Neuron (in vitro differentiated cells): ENCODE results near the gene THSD7B.

Source experiments
- H2AFZ ChIP-seq: one replicate; pipeline ENCODE4 v1.6.1; 2013; ENCODE audit warnings: low read depth, mild to moderate bottlenecking, inconsistent platforms, low read length, moderate library complexity
- H3K27me3 ChIP-seq: one replicate; pipeline ENCODE4 v1.6.1; 2013; ENCODE audit warnings: low read length; ENCODE audit not compliant: insufficient read depth
- H3K36me3 ChIP-seq: one replicate; pipeline ENCODE4 v1.6.1; 2013; ENCODE audit warnings: low read length; ENCODE audit not compliant: insufficient read depth
- H3K4me1 ChIP-seq: one replicate; pipeline ENCODE4 v1.6.1; 2013; ENCODE audit warnings: low read length; ENCODE audit not compliant: insufficient read depth
- H3K4me3 ChIP-seq: 2 replicates; pipeline ENCODE4 v1.5.1; 2013; ENCODE audit warnings: mild to moderate bottlenecking, low read length, moderate library complexity
- H3K9me3 ChIP-seq: one replicate; pipeline ENCODE4 v1.6.1; 2013; ENCODE audit warnings: low read length

The THSD7B gene

DNA sequence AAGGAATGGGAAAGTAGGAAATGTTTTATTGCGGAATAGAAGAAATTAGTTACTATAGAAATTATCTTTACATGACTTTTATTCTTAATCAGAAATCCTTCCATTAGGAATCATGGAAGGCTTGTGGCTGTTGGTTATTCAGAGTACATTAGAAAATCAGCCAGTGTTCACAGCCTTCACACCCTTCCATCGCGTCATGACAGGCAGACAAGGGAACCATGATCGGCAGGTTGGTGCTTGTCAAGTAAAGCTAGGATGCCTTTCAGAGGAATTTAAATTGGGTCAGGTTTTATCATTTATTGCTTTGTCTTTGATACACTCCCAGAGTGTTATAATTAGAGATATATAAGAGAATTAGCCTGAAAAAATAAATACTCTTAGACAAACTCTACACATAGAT, 400.6 kb downstream of the THSD7B start:
- no peaks in the 10 kb centered on the region for H3K9me3 ChIP-seq
- H3K27me3 ChIP-seq = no peaks in the 10 kb centered on the region
- no peaks in the 10 kb centered on the region for H3K36me3 ChIP-seq
- no peaks in the 10 kb centered on the region for H3K4me1 ChIP-seq
- no peak overlapping the region for H2AFZ ChIP-seq
- no peak overlapping the region for H3K4me3 ChIP-seq

- H3K27me3 ChIP-seq = no peaks in the 10 kb centered on the region
- no peak overlapping the region for H3K4me3 ChIP-seq
- H2AFZ ChIP-seq = no peak overlapping the region
- H3K9me3 ChIP-seq = no peaks in the 10 kb centered on the region
- H3K36me3 ChIP-seq = no peaks in the 10 kb centered on the region
- no peaks in the 10 kb centered on the region for H3K4me1 ChIP-seq
These were observed 402.3 kb downstream of the THSD7B start for GRCh38 chr2:137167651-137168050.

- H3K27me3 ChIP-seq = no peaks in the 10 kb centered on the region
- H3K4me1 ChIP-seq = no peaks in the 10 kb centered on the region
- H3K4me3 ChIP-seq = no peak overlapping the region
- no peak overlapping the region for H2AFZ ChIP-seq
- no peaks in the 10 kb centered on the region for H3K9me3 ChIP-seq
- H3K36me3 ChIP-seq = no peaks in the 10 kb centered on the region
These were observed 403.2 kb downstream of the THSD7B start for GRCh38 chr2:137168552-137168951.

- H3K4me3 ChIP-seq = no peak overlapping the region
- H3K36me3 ChIP-seq = no peaks in the 10 kb centered on the region
- no peaks in the 10 kb centered on the region for H3K27me3 ChIP-seq
- no peaks in the 10 kb centered on the region for H3K9me3 ChIP-seq
- H3K4me1 ChIP-seq = no peaks in the 10 kb centered on the region
- H2AFZ ChIP-seq = no peak overlapping the region
These were observed 406.8 kb downstream of the THSD7B start for GRCh38 chr2:137172162-137172561.

DNA sequence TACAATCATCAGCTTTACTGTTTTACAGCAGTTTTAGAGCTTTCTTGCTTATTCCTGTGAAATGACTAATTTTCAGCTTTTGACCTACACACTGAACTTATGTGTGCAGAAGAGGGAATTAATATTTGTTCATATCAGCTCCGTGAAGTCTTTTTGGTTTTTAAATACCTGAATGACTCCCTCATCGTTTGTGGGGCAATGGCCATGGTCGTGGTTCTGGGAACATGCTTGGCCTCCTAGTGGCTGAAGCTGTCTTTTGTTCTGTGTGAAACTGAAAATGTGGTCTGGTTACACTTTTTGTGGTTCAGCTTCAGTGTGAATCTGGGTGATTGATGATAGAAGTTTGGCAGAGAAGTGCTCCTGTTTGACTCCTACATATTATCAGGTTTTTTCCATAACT, 408.1 kb downstream of the THSD7B start:
- Histone ChIP-seq H3K4me3 (no peak overlapping the region), H2AFZ (no peak overlapping the region), H3K36me3 (no peaks in the 10 kb centered on the region), H3K27me3 (no peaks in the 10 kb centered on the region), H3K4me1 (no peaks in the 10 kb centered on the region), H3K9me3 (no peaks in the 10 kb centered on the region)

GRCh38 chr2:137175246-137175645, 409.9 kb downstream of the THSD7B start:
- Histone ChIP-seq H2AFZ (no peak overlapping the region), H3K27me3 (no peaks in the 10 kb centered on the region), H3K4me1 (no peaks in the 10 kb centered on the region), H3K9me3 (no peaks in the 10 kb centered on the region), H3K36me3 (no peaks in the 10 kb centered on the region), H3K4me3 (no peak overlapping the region)

- no peaks in the 10 kb centered on the region for H3K4me1 ChIP-seq
- H3K36me3 ChIP-seq = no peaks in the 10 kb centered on the region
- H3K9me3 ChIP-seq = no peaks in the 10 kb centered on the region
- H3K27me3 ChIP-seq = no peaks in the 10 kb centered on the region
- no peak overlapping the region for H3K4me3 ChIP-seq
- H2AFZ ChIP-seq = no peak overlapping the region
These were observed 413.6 kb downstream of the THSD7B start for GRCh38 chr2:137178951-137179377.

- Histone ChIP-seq H3K9me3 (no peaks in the 10 kb centered on the region), H3K4me1 (no peaks in the 10 kb centered on the region), H2AFZ (no peak overlapping the region), H3K27me3 (no peaks in the 10 kb centered on the region), H3K4me3 (no peak overlapping the region), H3K36me3 (no peaks in the 10 kb centered on the region)
These were observed 414.2 kb downstream of the THSD7B start for GRCh38 chr2:137179542-137179941.

GRCh38 chr2:137180012-137180411, 414.7 kb downstream of the THSD7B start:
- Histone ChIP-seq H3K4me3 (no peak overlapping the region), H3K27me3 (no peaks in the 10 kb centered on the region), H3K4me1 (no peaks in the 10 kb centered on the region), H3K36me3 (no peaks in the 10 kb centered on the region), H2AFZ (no peak overlapping the region), H3K9me3 (no peaks in the 10 kb centered on the region)

- Histone ChIP-seq H3K36me3 (no peaks in the 10 kb centered on the region), H3K4me3 (no peak overlapping the region), H3K4me1 (no peaks in the 10 kb centered on the region), H3K27me3 (no peaks in the 10 kb centered on the region), H2AFZ (no peak overlapping the region), H3K9me3 (no peaks in the 10 kb centered on the region)
These were observed 416.0 kb downstream of the THSD7B start for GRCh38 chr2:137181370-137181769.

- no peak overlapping the region for H3K4me3 ChIP-seq
- H3K36me3 ChIP-seq = no peaks in the 10 kb centered on the region
- no peaks in the 10 kb centered on the region for H3K4me1 ChIP-seq
- H2AFZ ChIP-seq = no peak overlapping the region
- H3K9me3 ChIP-seq = no peaks in the 10 kb centered on the region
- no peaks in the 10 kb centered on the region for H3K27me3 ChIP-seq
These were observed 416.7 kb downstream of the THSD7B start for GRCh38 chr2:137182071-137182470.

- no peak overlapping the region for H2AFZ ChIP-seq
- H3K36me3 ChIP-seq = no peaks in the 10 kb centered on the region
- H3K4me1 ChIP-seq = no peaks in the 10 kb centered on the region
- no peaks in the 10 kb centered on the region for H3K27me3 ChIP-seq
- no peak overlapping the region for H3K4me3 ChIP-seq
- H3K9me3 ChIP-seq = no peaks in the 10 kb centered on the region
These were observed 418.0 kb downstream of the THSD7B start for GRCh38 chr2:137183206-137183898.

DNA sequence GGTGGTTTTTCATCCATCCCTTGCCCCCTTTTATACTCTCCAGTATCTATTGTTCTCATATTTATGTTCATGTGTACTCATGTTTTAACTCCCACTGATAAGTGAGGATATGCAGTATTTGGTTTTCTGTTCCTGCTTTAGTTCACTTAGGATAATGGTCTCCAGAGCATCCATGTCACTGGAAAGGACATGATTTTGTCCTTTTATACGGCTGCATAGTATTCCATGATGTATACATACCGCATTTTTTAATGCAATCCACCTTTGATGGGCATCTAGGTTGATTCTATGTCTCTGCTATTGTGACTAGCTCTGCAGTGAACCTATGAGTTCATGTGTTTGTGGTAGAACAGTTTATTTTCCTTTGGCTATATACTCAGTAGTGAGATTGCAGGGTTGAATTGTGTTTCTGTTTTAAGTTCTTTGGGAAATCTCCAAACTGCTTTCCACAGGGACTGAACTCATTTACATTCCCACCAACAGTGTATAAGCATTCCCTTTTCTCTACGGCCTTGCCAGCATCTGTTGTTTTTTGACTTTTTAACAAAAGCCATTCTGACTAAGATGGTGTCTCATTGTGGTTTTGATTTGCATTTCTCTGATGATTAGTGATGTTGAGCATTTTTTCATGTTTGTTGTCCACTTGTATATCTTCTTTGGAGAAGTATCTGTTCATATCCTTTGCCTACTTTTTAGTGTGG, 420.2 kb downstream of the THSD7B start:
- Histone ChIP-seq H3K9me3 (no peaks in the 10 kb centered on the region), H3K4me1 (no peaks in the 10 kb centered on the region), H3K36me3 (no peaks in the 10 kb centered on the region), H3K27me3 (no peaks in the 10 kb centered on the region), H3K4me3 (no peak overlapping the region), H2AFZ (no peak overlapping the region)

DNA sequence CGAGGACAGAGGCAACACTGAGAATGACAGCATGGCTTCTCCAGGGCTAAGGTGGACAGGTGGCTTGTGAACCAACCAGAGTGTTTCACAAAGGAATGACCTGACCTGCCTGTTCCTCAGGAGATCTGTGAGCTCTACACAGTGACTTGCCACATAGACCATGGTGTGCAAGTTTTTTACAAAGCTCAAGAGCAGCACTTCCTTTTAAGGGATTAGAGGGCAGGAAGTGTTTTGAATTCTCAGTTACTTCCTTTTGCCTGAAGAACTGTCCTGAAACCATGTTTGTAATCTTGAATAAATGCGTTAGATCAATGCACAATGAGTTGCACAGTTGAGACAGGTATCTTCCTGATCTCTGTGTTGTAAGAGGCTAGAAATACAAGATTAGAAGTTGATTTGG, 421.9 kb downstream of the THSD7B start:
- no peaks in the 10 kb centered on the region for H3K36me3 ChIP-seq
- H3K4me1 ChIP-seq = no peaks in the 10 kb centered on the region
- no peak overlapping the region for H3K4me3 ChIP-seq
- H2AFZ ChIP-seq = no peak overlapping the region
- H3K9me3 ChIP-seq = no peaks in the 10 kb centered on the region
- H3K27me3 ChIP-seq = no peaks in the 10 kb centered on the region
